C4-2B (cell line): ENCODE data around the gene B3GALT6.

Source experiments
- ZFX ChIP-seq: fragments of 450-650 bp; IDR thresholded peaks from 2 replicates; pipeline ENCODE4 v1.6.1; 2017
- TF ChIP-seq, protein P1 (sequence below): fragments of 450-650 bp; conservative IDR thresholded peaks from 2 replicates; pipeline ENCODE4 v1.5.1; 2017; ENCODE audit warnings: mild to moderate bottlenecking

GRCh38 chr1:1259119-1259488, 27.1 kb downstream of the B3GALT6 start:
- TF ChIP-seq, protein P1, sequence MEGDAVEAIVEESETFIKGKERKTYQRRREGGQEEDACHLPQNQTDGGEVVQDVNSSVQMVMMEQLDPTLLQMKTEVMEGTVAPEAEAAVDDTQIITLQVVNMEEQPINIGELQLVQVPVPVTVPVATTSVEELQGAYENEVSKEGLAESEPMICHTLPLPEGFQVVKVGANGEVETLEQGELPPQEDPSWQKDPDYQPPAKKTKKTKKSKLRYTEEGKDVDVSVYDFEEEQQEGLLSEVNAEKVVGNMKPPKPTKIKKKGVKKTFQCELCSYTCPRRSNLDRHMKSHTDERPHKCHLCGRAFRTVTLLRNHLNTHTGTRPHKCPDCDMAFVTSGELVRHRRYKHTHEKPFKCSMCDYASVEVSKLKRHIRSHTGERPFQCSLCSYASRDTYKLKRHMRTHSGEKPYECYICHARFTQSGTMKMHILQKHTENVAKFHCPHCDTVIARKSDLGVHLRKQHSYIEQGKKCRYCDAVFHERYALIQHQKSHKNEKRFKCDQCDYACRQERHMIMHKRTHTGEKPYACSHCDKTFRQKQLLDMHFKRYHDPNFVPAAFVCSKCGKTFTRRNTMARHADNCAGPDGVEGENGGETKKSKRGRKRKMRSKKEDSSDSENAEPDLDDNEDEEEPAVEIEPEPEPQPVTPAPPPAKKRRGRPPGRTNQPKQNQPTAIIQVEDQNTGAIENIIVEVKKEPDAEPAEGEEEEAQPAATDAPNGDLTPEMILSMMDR: no peak
- TF ChIP-seq ZFX: no peak
